ENCODE data around the gene ACAD10. TPM values are rescaled to one million over a fixed set of nuclear protein-coding genes. Genes with fewer than 3 reads are reported as not detected.

Gene ACAD10
- total RNA-seq, 1 experiment from 2014 or later = 25.4 TPM

DNA sequence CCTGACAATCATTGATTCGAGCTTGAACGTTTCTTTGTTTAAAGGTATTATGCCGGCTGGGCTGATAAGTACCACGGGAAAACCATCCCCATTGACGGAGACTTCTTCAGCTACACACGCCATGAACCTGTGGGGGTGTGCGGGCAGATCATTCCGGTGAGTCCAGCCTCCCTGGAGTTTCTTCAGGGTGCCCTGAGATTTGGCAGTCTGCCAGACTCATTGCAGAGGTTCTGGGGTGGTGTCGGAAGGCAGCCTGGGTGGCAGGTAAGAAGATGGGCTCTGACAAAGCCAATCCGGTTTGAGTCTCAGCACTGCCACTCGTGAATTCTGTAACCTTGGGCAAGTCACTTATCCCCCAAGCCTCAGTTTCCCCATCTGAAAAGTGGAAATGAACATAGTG, 103.9 kb downstream of the ACAD10 start:
- POLR2A ChIA-PET = interaction anchor here (0.7 to 2.2 kb wide), 3 partner anchors 10 to 52 kb away, joined by 4 to 5 read pairs (median 4); partner anchors contain the start of gene MAPKAPK5
- intact Hi-C loops (cut with micrococcal nuclease) = no loop called here
- peak; percentile 44 for DNase-seq (ENCODE audit: unreplicated experiment)
- no peaks in the 10 kb centered on the region for H3K27me3 Mint-ChIP-seq (ENCODE audit: insufficient read depth, unreplicated experiment)
- H3K4me1 Mint-ChIP-seq (ENCODE audit: insufficient read depth, unreplicated experiment) = peaks cover 12% of the 10 kb centered on the region
- TF ChIP-seq CTCF (IDR thresholded peaks at IDR 0.05; ENCODE audit: unreplicated experiment) = no peak
- no peak overlapping the region for H3K4me3 Mint-ChIP-seq (ENCODE audit: unreplicated experiment)
- BruUV-seq (replicated peaks) = no TSS peak
- H3K27ac Mint-ChIP-seq (ENCODE audit: low read depth, unreplicated experiment) = no peak overlapping the region
- H3K9me3 Mint-ChIP-seq (ENCODE audit: unreplicated experiment) = no peaks in the 10 kb centered on the region
- H3K36me3 Mint-ChIP-seq (ENCODE audit: insufficient read depth, unreplicated experiment) = no peaks in the 10 kb centered on the region
- CTCF ChIA-PET = interaction anchor here (0.6 to 6.5 kb wide), 3 partner anchors 23 to 148 kb away, joined by 3 to 44 read pairs (median 16); no protein-coding TSS in a partner anchor

DNA sequence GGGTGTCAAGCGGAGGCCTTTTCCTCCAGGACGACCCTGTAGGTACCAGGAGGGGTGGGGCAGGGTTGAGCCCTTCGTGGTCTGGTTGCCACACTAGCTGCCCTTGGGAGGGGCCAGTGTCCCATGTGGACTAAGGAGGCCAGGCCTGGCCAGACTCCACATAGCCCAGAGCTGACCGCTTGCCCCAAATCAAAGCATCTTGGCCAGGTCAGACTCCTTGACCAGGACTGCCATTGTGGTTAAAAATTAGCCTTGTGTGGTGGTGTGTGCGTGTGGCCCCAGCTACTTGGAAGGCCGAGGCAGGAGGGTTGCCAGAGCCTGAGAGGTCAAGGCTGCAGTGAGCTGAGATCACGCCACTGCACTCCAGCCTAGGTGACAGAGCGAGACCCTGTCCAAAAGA, 105.7 kb downstream of the ACAD10 start:
- CTCF ChIA-PET = interaction anchor here (0.6 to 1.1 kb wide), 2 partner anchors 22 to 337 kb away, joined by 3 read pairs; no protein-coding TSS in a partner anchor

GRCh38 chr12:111792155-111792855, 106.5 kb downstream of the ACAD10 start:
- Mint-ChIP-seq H3K36me3 (ENCODE audit: insufficient read depth, unreplicated experiment) (no peaks in the 10 kb centered on the region), H3K4me3 (ENCODE audit: unreplicated experiment) (no peak overlapping the region), H3K27ac (ENCODE audit: low read depth, unreplicated experiment) (no peak overlapping the region), H3K9me3 (ENCODE audit: unreplicated experiment) (no peaks in the 10 kb centered on the region), H3K4me1 (ENCODE audit: insufficient read depth, unreplicated experiment) (peaks cover 6% of the 10 kb centered on the region), H3K27me3 (ENCODE audit: insufficient read depth, unreplicated experiment) (no peaks in the 10 kb centered on the region)
- no peak for TF ChIP-seq CTCF (IDR thresholded peaks at IDR 0.05; ENCODE audit: unreplicated experiment)
- POLR2A ChIA-PET = no interaction called here
- no TSS peak for BruUV-seq (replicated peaks)
- CTCF ChIA-PET = interaction anchor here (0.6 to 1.1 kb wide), 3 partner anchors 21 to 253 kb away, joined by 3 read pairs; no protein-coding TSS in a partner anchor
- peak; percentile 52 for DNase-seq (ENCODE audit: unreplicated experiment)
- intact Hi-C loops (cut with micrococcal nuclease) = no loop called here

More for the DNA sequence above, 105.7 kb downstream of the ACAD10 start:
- DNase-seq (ENCODE audit: unreplicated experiment) = no peak
- H3K36me3 Mint-ChIP-seq (ENCODE audit: insufficient read depth, unreplicated experiment) = no peaks in the 10 kb centered on the region
- H3K27me3 Mint-ChIP-seq (ENCODE audit: insufficient read depth, unreplicated experiment) = no peaks in the 10 kb centered on the region
- H3K27ac Mint-ChIP-seq (ENCODE audit: low read depth, unreplicated experiment) = no peak overlapping the region
- BruUV-seq (replicated peaks) = no TSS peak
- no peaks in the 10 kb centered on the region for H3K9me3 Mint-ChIP-seq (ENCODE audit: unreplicated experiment)
- TF ChIP-seq CTCF (IDR thresholded peaks at IDR 0.05; ENCODE audit: unreplicated experiment) = no peak
- intact Hi-C loops (cut with micrococcal nuclease) = no loop called here
- POLR2A ChIA-PET = interaction anchor here (0.6 to 1.8 kb wide), 2 partner anchors 21 to 34 kb away, joined by 3 to 5 read pairs; no protein-coding TSS in a partner anchor
- peaks cover 6% of the 10 kb centered on the region for H3K4me1 Mint-ChIP-seq (ENCODE audit: insufficient read depth, unreplicated experiment)
- H3K4me3 Mint-ChIP-seq (ENCODE audit: unreplicated experiment) = no peak overlapping the region

GRCh38 chr12:111792856-111793235, 107.0 kb downstream of the ACAD10 start:
- Mint-ChIP-seq H3K27me3 (ENCODE audit: insufficient read depth, unreplicated experiment) (no peaks in the 10 kb centered on the region), H3K4me3 (ENCODE audit: unreplicated experiment) (no peak overlapping the region), H3K9me3 (ENCODE audit: unreplicated experiment) (no peaks in the 10 kb centered on the region), H3K4me1 (ENCODE audit: insufficient read depth, unreplicated experiment) (peaks cover 6% of the 10 kb centered on the region), H3K36me3 (ENCODE audit: insufficient read depth, unreplicated experiment) (no peaks in the 10 kb centered on the region), H3K27ac (ENCODE audit: low read depth, unreplicated experiment) (no peak overlapping the region)
- POLR2A ChIA-PET = interaction anchor here (1.0 kb wide), 1 partner anchor 107 kb away, joined by 3 read pairs; the partner anchor contains the start of genes ACAD10 and BRAP
- TF ChIP-seq CTCF (IDR thresholded peaks at IDR 0.05; ENCODE audit: unreplicated experiment) = no peak
- intact Hi-C loops (cut with micrococcal nuclease) = no loop called here
- no TSS peak for BruUV-seq (replicated peaks)
- no peak for DNase-seq (ENCODE audit: unreplicated experiment)
- CTCF ChIA-PET = interaction anchor here (0.6 to 0.9 kb wide), 2 partner anchors 20 to 253 kb away, joined by 3 read pairs; no protein-coding TSS in a partner anchor
